Right cardiac atrium (tissue), 5 donors: ENCODE measurements around the gene NECAB2. TPM values are rescaled to one million over a fixed set of nuclear protein-coding genes. Genes with fewer than 3 reads are reported as not detected.

Experiments used
- ATAC-seq, 2 donors: fragments of 200-7000 bp; cut with Tn5 transposase; one replicate each; pipeline versions ENCODE4 v1.8.0 to v1.9.1; 2020; ENCODE audit warnings: moderate library complexity in 2 of 2, mild to moderate bottlenecking in 1 of 2
- DNase-seq, 3 donors: peaks; one replicate each; pipeline ENCODE4 v3.0.0-alpha.2; 2020
- H3K27ac ChIP-seq: one replicate; pipeline ENCODE4 v1.5.1; 2013; ENCODE audit warnings: mild to moderate bottlenecking, low read length, control low read depth, moderate library complexity
- H3K27me3 ChIP-seq: one replicate; pipeline ENCODE4 v1.6.1; 2013; ENCODE audit not compliant: control insufficient read depth, insufficient read depth
- H3K4me1 ChIP-seq: one replicate; pipeline ENCODE4 v1.6.1; 2013; ENCODE audit warnings: low read length; ENCODE audit not compliant: control insufficient read depth, insufficient read depth
- H3K4me3 ChIP-seq: one replicate; pipeline ENCODE4 v1.5.1; 2013; ENCODE audit warnings: low read length, control low read depth
- H3K9me3 ChIP-seq: one replicate; pipeline ENCODE4 v1.6.1; 2013; ENCODE audit warnings: low read length; ENCODE audit not compliant: control insufficient read depth
- WGBS: extraction: QIAGEN DNeasy Blood & Tissue Kit; methylation state at CpG from one replicate; pipeline ENCODE4 v1.1.7; 2013; 5-methylcytosine and 5-hydroxymethylcytosine counted together
- intact Hi-C, 4 donors: fragments of 100-400 bp; cut with DNase I; formaldehyde crosslinking; loops; one replicate each; pipeline versions ENCODE4 v1.11.0 to v1.14.0; 2022 to 2023
- polyA plus RNA-seq: library from polyadenylated mRNA; stranded (reverse); fragments of 200-250 nt; gene quantifications from one replicate; pipeline ENCODE4 v1.2.3, GENCODE V29; 2013
- total RNA-seq, 4 donors: library from RNA; stranded (reverse); fragmentation: NEBNext Ultra II Directional; extraction: Animal tissue kit (Norgen Biotek cat#: 25700); gene quantifications; one replicate each; pipeline ENCODE4 v1.2.1, GENCODE V29; 2021
- donor health status: healthy with polysubstance abuse.
- donor health status: DM: no; HTN: yes; CAD: no.
- donor health status: DM: no; HTN: no; CAD: no.
- donor health status: DM: no; HTN: yes; CAD: no; lungs with severe emphysema.
- donor health status: DM: yes; HTN: yes; CAD: no.

NECAB2 gene
- total and polyA plus RNA-seq, 5 donors = 0.28 to 1.8 (median 1.7) TPM

DNA sequence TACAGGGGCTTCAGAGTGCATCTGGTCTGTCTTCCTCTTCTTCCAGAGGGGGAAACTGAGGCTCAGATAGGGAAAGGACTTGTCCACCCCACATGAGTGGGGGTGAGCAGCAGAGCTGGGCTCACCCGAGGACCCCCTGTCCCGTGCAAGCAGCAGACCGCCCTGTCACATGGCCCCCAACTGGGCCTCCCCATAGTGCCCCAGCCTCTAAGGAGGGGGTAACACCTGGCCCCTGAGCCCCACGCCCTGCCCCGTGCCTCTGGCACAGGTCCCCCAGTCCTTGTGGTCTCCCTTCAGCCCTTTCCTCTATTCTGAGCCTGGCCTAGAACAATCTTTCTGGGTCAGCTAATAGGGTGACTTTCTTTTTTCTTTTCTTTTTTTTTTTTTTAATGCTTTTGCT lies 6.5 kb upstream of the NECAB2 start:
- no peaks in the 10 kb centered on the region for H3K4me1 ChIP-seq
- intact Hi-C loops = no loop called here
- H3K27me3 ChIP-seq = no peaks in the 10 kb centered on the region
- no peak overlapping the region for H3K4me3 ChIP-seq
- ATAC-seq (no peak), DNase-seq (peak in 2 of 3 donors; percentile 26 to 39)
- H3K27ac ChIP-seq = no peak overlapping the region
- H3K9me3 ChIP-seq = no peaks in the 10 kb centered on the region
- 89% methylated on average over 5 of the region's 5 CpGs for WGBS

DNA sequence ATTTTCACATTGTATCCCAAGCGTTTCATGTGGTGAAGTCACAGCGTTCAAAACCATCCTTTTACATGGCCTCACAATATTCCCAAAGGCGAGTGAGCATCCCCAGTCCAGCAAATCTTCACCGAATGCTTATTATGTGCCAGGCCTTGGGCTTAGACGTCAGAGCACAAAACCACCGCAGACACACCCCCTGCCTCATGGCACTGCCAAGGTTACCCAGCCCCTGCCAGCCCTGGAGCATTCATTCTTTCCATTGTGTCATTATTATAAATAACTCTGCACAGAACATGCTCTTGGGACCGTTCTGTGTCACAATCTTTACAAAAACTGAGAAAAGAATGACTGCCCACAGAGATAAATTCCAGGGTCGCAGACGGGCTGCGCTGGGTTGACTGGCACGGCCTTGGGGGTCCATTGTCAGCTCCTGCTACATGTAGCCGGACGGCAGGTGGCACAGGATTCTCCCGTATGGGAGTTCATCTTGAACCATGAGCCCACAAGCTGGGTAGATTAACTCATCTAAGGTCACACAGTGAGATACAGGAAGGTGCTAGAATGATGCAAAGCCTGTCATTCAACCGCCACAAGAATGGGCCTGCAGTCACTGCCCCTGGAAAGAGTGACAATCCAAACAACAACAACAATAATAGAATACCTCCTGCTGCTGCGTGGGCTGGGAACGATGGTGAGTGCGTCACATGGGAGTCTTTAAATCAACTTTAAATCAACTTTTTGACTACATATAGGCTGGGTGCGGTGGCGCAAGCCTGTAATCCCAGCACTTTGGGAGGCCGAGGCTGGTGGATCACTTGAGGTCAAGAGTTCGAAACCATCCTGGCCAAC lies 4.5 kb upstream of the NECAB2 start:
- Histone ChIP-seq H3K27me3 (no peaks in the 10 kb centered on the region), H3K9me3 (no peaks in the 10 kb centered on the region), H3K4me1 (no peaks in the 10 kb centered on the region), H3K27ac (no peak overlapping the region), H3K4me3 (no peak overlapping the region)
- WGBS = 81% methylated on average over 22 of the region's 22 CpGs
- intact Hi-C loops = no loop called here
- ATAC-seq (no peak), DNase-seq (peak in 2 of 3 donors; percentile 25 to 37)

DNA sequence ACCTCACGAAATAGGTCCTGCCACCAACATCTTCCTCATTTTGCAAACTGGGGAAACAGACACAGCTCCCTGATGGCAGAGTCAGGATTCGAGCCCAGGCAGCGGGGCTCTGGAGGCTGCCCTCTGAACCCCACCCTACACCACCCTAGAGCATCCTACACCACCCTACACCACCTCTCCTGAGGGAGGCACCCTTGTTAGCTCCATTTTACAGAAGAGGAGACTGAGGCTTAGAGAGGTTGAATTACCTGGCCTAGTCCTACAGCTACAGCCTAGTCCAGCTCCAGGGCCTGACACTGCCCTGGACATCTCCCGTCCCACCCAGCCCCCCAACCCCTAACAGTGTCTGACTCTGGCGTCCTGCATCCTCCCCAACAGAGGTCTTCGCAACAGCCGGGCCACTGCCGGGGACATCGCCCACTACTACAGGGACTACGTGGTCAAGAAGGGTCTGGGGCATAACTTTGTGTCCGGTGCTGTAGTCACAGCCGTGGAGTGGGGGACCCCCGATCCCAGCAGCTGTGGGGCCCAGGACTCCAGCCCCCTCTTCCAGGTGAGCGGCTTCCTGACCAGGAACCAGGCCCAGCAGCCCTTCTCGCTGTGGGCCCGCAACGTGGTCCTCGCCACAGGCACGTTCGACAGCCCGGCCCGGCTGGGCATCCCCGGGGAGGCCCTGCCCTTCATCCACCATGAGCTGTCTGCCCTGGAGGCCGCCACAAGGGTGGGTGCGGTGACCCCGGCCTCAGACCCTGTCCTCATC lies 3.2 kb upstream of the NECAB2 start:
- no peaks in the 10 kb centered on the region for H3K4me1 ChIP-seq
- no peak overlapping the region for H3K27ac ChIP-seq
- no peaks in the 10 kb centered on the region for H3K9me3 ChIP-seq
- H3K4me3 ChIP-seq = no peak overlapping the region
- DNase-seq = peak in 2 of 3 donors; percentile 21 to 51
- no peak for ATAC-seq
- intact Hi-C loops = loop anchor here in 3 of 4 donors (5.0 kb wide), 3 partner anchors 97 to 217 kb away; no protein-coding TSS in a partner anchor
- no peaks in the 10 kb centered on the region for H3K27me3 ChIP-seq
- 90% methylated on average over 26 of the region's 26 CpGs for WGBS

DNA sequence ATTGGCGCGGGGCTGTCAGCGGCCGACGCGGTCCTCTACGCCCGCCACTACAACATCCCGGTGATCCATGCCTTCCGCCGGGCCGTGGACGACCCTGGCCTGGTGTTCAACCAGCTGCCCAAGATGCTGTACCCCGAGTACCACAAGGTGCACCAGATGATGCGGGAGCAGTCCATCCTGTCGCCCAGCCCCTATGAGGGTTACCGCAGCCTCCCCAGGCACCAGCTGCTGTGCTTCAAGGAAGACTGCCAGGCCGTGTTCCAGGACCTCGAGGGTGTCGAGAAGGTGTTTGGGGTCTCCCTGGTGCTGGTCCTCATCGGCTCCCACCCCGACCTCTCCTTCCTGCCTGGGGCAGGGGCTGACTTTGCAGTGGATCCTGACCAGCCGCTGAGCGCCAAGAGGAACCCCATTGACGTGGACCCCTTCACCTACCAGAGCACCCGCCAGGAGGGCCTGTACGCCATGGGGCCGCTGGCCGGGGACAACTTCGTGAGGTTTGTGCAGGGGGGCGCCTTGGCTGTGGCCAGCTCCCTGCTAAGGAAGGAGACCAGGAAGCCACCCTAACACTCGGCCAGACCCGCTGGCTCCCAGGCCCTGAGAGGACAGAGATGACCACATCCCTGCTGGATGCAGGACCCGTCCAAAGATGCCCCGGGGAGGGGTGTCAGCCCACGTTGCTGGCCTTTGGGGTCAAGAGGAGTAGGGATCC lies 2.4 kb upstream of the NECAB2 start:
- ATAC-seq = no peak
- Histone ChIP-seq H3K4me1 (no peaks in the 10 kb centered on the region), H3K27ac (no peak overlapping the region), H3K4me3 (no peak overlapping the region), H3K27me3 (no peaks in the 10 kb centered on the region), H3K9me3 (no peaks in the 10 kb centered on the region)
- peak in 2 of 3 donors; percentile 50 to 57 for DNase-seq
- intact Hi-C loops = loop anchor here in 3 of 4 donors (5.0 kb wide), 3 partner anchors 97 to 217 kb away; no protein-coding TSS in a partner anchor
- 90% methylated on average over 36 of the region's 36 CpGs for WGBS

DNA sequence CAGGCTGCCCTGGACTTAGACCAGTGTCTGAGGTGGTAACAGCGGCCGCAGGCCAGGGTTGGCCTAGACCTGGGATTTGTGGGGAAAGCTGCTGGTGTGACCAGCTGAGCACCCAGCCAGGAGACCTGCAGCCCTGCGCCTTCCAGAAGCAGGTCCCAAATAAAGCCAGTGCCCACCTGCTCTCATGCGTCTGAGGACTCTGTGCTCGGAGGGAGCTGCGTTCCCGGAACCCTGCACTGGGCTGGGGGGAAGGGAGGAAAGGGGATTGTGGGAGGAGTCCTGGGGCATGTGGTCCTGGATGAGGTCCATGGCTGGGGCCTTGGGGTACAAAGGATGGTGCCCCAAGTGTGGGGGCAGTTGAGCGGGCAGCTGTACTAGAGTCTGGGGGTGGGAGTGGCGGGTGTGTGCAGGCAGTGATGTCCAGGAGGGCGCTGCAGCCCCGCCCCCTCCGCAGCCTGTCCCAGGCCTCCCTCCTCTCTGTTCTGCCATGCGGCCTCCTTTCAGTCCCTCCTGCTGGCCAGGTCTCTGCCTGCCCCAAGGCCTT lies 1.8 kb upstream of the NECAB2 start:
- Histone ChIP-seq H3K27ac (no peak overlapping the region), H3K27me3 (no peaks in the 10 kb centered on the region), H3K4me3 (no peak overlapping the region), H3K4me1 (no peaks in the 10 kb centered on the region), H3K9me3 (no peaks in the 10 kb centered on the region)
- DNase-seq = peak in 2 of 3 donors; percentile 29 to 48
- 94% methylated on average over 13 of the region's 13 CpGs for WGBS
- ATAC-seq = no peak
- intact Hi-C loops = loop anchor here in 3 of 4 donors (5.0 kb wide), 3 partner anchors 96 to 216 kb away; no protein-coding TSS in a partner anchor

DNA sequence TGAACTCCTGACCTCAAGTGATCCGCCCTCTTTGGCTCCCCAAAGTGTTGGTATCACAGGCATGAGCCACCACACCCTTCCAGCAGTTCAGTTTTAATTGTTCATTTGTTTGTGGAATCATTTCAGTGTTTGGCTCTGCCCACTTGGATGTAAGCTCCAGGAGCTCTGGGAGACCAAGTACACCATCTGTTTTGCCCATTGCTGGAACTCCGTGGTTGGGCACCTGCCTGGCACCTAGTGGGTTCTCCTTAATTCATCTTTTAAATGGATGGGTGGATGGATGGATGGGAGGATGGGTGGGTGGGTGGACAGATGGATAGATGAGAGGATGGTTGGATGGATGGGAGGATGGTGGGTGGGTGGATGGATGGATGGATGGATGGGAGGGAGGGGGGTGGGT lies 953 bp upstream of the NECAB2 start:
- DNase-seq = peak in 1 of 3 donors; percentile 33
- no peak for ATAC-seq
- no peaks in the 10 kb centered on the region for H3K9me3 ChIP-seq

DNA sequence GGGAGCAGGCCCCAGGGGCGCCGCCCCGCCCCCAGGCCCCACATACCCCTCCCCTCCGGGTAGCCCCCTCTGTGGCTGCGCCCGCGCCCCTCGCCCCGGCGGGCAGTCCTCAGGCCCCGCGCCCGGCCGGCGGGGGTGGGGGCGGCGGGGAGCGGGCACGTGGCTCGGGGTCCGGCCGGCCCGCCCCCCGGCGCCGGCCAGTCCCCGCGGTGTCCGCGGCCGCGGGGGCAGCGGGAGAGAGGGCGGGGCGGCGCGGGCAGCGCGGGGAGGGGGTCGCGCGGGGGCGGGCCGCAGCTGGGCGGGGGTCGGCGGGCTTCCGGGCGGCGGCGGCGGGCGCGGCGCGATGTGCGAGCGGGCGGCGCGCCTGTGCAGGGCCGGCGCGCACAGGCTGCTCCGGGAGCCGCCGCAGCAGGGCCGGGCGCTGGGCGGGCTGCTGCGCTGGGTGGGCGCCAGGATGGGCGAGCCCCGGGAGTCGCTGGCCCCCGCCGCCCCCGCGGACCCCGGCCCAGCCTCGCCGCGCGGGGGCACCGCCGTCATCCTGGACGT lies 335 bp downstream of the NECAB2 start:
- Histone ChIP-seq H3K4me1 (no peaks in the 10 kb centered on the region), H3K9me3 (no peaks in the 10 kb centered on the region), H3K27me3 (no peaks in the 10 kb centered on the region), H3K27ac (no peak overlapping the region), H3K4me3 (peak overlapping the region; percentile 78)
- DNase-seq (peak in 1 of 3 donors; percentile 55), ATAC-seq (no peak)
- intact Hi-C loops = loop anchor here in 3 of 4 donors (5.0 kb wide), 3 partner anchors 94 to 214 kb away; no protein-coding TSS in a partner anchor
- WGBS = 2% methylated on average over 87 of the region's 87 CpGs

More for the DNA sequence above, 953 bp upstream of the NECAB2 start:
- no peaks in the 10 kb centered on the region for H3K27me3 ChIP-seq
- no peak overlapping the region for H3K4me3 ChIP-seq
- WGBS = 77% methylated on average over 2 of the region's 2 CpGs
- H3K27ac ChIP-seq = no peak overlapping the region
- intact Hi-C loops = loop anchor here in 3 of 4 donors (5.0 kb wide), 3 partner anchors 95 to 215 kb away; no protein-coding TSS in a partner anchor
- H3K4me1 ChIP-seq = no peaks in the 10 kb centered on the region

DNA sequence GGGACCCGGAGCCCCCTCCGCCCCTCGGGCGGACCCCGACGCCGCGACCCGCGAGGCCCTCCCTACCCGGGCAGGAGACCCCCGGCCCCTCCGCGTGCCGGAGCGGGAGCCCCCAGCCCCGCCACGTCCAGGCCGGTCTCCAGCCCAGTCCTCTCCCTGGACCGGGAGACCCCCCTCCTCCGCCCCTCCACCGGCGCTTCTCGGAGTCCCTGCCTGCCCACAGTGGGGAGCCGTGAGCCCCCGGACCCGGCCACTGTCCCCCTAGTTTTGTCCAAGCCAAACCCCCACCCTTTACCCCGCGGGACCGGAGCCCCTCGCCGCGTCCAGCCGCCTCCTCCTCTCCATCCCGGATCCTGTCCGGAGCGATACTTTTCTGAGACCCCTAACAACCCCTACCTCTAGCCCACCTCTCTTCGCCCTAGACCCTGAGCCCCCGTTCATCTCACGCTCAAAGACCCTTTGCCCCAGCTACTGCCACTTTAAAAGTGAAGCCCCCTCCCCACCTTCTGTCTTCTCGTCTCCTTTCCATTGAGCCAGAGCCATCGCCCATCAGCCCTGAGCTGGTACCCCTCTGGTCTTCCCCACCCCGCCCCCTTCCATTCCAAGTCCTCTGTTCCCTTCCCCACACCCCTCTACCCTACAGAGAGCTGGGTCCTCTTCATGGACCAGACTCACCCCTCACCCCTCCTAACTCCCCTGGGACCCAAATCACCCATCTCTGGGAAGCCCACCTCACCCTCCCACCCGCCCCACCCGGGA lies 1.0 kb downstream of the NECAB2 start:
- ATAC-seq (no peak), DNase-seq (peak in 1 of 3 donors; percentile 11)
- no peaks in the 10 kb centered on the region for H3K27me3 ChIP-seq
- peak overlapping the region; percentile 78 for H3K4me3 ChIP-seq
- no peaks in the 10 kb centered on the region for H3K9me3 ChIP-seq
- H3K4me1 ChIP-seq = no peaks in the 10 kb centered on the region
- 12% methylated on average over 45 of the region's 45 CpGs for WGBS
- intact Hi-C loops = loop anchor here in 3 of 4 donors (5.0 kb wide), 3 partner anchors 93 to 213 kb away; no protein-coding TSS in a partner anchor
- H3K27ac ChIP-seq = no peak overlapping the region

DNA sequence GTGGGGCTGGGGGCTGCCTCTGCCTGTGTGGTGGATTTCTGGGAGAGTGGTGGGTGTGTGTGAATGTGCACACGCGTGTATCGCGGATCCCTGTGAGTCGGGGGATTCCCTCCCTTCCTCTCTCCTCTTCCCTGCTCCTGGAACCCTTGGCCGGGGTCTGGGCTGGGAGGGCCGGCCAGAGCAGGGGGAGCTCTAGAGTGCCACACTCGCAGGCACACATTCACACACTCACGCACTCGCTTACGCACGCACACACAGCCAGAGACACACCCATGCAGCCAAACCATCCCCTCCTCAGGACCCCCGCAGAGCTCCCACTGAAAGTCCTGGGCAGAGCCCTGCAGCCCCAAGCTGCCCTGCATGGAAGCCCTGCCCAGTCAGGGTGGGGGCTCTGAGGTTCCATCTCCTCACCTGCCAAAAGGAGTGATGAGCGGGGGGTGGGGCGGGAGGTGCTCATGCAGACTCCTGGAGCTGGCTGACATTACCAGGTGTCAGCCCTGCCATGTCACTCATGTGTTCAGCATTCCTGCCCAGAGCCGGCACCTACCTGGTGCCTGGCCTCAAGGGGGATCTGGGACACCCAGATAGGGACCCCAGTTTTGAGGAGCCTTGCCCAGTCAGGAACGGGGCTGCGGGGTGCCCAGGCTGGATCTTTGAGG lies 1.9 kb downstream of the NECAB2 start:
- H3K4me1 ChIP-seq = no peaks in the 10 kb centered on the region
- H3K4me3 ChIP-seq = no peak overlapping the region
- intact Hi-C loops = loop anchor here in 3 of 4 donors (5.0 to 10.0 kb wide), 5 partner anchors 92 to 505 kb away; no protein-coding TSS in a partner anchor
- H3K27me3 ChIP-seq = no peaks in the 10 kb centered on the region
- 62% methylated on average over 18 of the region's 18 CpGs for WGBS
- DNase-seq (peak in 1 of 3 donors; percentile 48), ATAC-seq (no peak)
- H3K9me3 ChIP-seq = no peaks in the 10 kb centered on the region
- no peak overlapping the region for H3K27ac ChIP-seq
